Stimulated activated CD8-positive, alpha-beta memory T cell treated with anti-CD3 and anti-CD28 coated beads, Interleukin-12 subunit alpha, Interleukin-12 subunit beta, amount 100 ng/mL, for 24 hours (primary cell): Measurements from ENCODE around the gene CCL18.
"Not testable (repeated sequence)": the region's sequence is repeated elsewhere in the genome, so short reads cannot be mapped to it uniquely, and the experiment has no call there.

Experiments used
- DNase-seq: peaks from one replicate; pipeline ENCODE4 v3.0.0-alpha.2; 2020; ENCODE audit errors: extremely low read depth

Gene CCL18

GRCh38 chr17:36104246-36104645, 40.2 kb downstream of the CCL18 start:
- not testable (repeated sequence) for DNase-seq

GRCh38 chr17:36104701-36105181, 40.7 kb downstream of the CCL18 start:
- DNase-seq = no peak

GRCh38 chr17:36105781-36106492, 41.9 kb downstream of the CCL18 start:
- DNase-seq = no peak

GRCh38 chr17:36106493-36106835, 42.4 kb downstream of the CCL18 start:
- DNase-seq = no peak

- no peak for DNase-seq
Measured at GRCh38 chr17:36107660-36108059, 43.6 kb downstream of the CCL18 start.

GRCh38 chr17:36108265-36108664, 44.2 kb downstream of the CCL18 start:
- DNase-seq = not testable (repeated sequence)

GRCh38 chr17:36111068-36111490, 47.0 kb downstream of the CCL18 start:
- no peak for DNase-seq

GRCh38 chr17:36112572-36112971, 48.5 kb downstream of the CCL18 start:
- DNase-seq = no peak

GRCh38 chr17:36113131-36113530, 49.1 kb downstream of the CCL18 start:
- DNase-seq = not testable (repeated sequence)

- DNase-seq = not testable (repeated sequence)
Measured at GRCh38 chr17:36114971-36115648, 51.0 kb downstream of the CCL18 start.

GRCh38 chr17:36115649-36115977, 51.5 kb downstream of the CCL18 start:
- not testable (repeated sequence) for DNase-seq

GRCh38 chr17:36117505-36118382, 53.7 kb downstream of the CCL18 start:
- DNase-seq = no peak

GRCh38 chr17:36118477-36119353, 54.6 kb downstream of the CCL18 start:
- no peak for DNase-seq

GRCh38 chr17:36120221-36120620, 56.1 kb downstream of the CCL18 start:
- DNase-seq = no peak

GRCh38 chr17:36121099-36121498, 57.0 kb downstream of the CCL18 start:
- DNase-seq = not testable (repeated sequence)
